ENCODE data around the gene FOSL2. TPM values are rescaled to one million over a fixed set of nuclear protein-coding genes. Genes with fewer than 3 reads are reported as not detected.

Gene FOSL2
- total RNA-seq, 1 experiment from 2014 or later = 4.0 TPM

DNA sequence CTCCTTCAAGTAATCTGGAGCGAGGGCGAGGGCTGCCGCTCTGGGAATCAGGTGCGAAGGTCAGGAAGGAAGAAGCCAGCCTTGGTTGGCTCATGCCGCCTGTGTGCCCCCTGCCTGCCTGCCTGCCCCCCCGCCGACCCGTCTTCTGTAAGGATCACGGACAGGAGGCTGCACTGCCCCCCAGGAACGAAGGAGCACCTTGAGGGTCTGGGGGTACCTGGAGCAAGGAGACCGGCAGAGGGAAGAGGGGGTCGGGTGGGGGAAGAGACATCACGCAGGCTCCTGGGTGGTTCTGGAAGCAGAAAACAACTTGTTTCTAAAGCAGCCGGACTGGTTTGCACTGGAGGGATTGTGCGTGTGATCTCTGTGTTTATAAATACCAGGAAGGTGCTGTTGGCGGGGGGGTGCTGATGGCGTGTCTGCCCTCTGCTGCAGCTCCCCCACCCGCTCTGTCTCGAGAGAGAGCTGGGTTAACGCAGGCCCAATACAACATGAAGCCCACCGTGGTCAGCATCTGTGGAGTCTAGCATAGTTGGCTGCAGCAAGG lies 1.7 kb downstream of the FOSL2 start (continued):
- TF ChIP-seq, protein P1, sequence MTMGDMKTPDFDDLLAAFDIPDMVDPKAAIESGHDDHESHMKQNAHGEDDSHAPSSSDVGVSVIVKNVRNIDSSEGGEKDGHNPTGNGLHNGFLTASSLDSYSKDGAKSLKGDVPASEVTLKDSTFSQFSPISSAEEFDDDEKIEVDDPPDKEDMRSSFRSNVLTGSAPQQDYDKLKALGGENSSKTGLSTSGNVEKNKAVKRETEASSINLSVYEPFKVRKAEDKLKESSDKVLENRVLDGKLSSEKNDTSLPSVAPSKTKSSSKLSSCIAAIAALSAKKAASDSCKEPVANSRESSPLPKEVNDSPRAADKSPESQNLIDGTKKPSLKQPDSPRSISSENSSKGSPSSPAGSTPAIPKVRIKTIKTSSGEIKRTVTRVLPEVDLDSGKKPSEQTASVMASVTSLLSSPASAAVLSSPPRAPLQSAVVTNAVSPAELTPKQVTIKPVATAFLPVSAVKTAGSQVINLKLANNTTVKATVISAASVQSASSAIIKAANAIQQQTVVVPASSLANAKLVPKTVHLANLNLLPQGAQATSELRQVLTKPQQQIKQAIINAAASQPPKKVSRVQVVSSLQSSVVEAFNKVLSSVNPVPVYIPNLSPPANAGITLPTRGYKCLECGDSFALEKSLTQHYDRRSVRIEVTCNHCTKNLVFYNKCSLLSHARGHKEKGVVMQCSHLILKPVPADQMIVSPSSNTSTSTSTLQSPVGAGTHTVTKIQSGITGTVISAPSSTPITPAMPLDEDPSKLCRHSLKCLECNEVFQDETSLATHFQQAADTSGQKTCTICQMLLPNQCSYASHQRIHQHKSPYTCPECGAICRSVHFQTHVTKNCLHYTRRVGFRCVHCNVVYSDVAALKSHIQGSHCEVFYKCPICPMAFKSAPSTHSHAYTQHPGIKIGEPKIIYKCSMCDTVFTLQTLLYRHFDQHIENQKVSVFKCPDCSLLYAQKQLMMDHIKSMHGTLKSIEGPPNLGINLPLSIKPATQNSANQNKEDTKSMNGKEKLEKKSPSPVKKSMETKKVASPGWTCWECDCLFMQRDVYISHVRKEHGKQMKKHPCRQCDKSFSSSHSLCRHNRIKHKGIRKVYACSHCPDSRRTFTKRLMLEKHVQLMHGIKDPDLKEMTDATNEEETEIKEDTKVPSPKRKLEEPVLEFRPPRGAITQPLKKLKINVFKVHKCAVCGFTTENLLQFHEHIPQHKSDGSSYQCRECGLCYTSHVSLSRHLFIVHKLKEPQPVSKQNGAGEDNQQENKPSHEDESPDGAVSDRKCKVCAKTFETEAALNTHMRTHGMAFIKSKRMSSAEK (CRISPR knock-in tag; IDR thresholded peaks at IDR 0.05; ENCODE audit: borderline replicate concordance) = no peak
- TF ChIP-seq CBFB (CRISPR knock-in tag; IDR thresholded peaks at IDR 0.05; ENCODE audit: low read depth) = no peak
- no peak for TF ChIP-seq TP53 (CRISPR knock-in tag; IDR thresholded peaks at IDR 0.05)
- TF ChIP-seq SOX15 (CRISPR knock-in tag; IDR thresholded peaks at IDR 0.05) = no peak
- no peak for TF ChIP-seq RORB (CRISPR knock-in tag; IDR thresholded peaks at IDR 0.05)

DNA sequence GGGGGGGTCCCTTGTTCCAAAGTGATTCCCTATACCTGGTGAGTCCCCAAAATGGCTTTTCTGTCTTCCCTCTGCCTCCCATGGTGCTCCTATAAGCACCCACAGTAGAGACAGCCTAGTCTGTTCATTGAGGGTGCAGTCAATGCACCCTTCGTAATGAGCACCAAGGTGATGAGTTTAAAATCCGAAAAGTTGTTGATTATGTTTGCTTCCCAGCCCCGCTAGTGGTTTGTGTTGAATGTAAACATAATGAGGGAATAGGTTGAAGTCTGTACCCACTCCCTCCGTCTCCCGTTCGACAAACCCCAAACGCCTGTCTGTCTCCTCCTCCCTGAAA lies 2.3 kb downstream of the FOSL2 start:
- no peak for ATAC-seq
- H3K4me1 Mint-ChIP-seq = peaks cover 6% of the 10 kb centered on the region
- no peak overlapping the region for H3K4me3 Mint-ChIP-seq
- peaks cover 22% of the 10 kb centered on the region for H3K27me3 Mint-ChIP-seq (ENCODE audit: low read depth)
- ChIA-PET POLR2A (no interaction called here), CTCF (no interaction called here)
- H3K36me3 Mint-ChIP-seq = no peaks in the 10 kb centered on the region
- H3K27ac Mint-ChIP-seq = no peak overlapping the region
- DNase-seq (ENCODE audit: low spot score) = no peak
- TF ChIP-seq JUN (CRISPR knock-in tag; IDR thresholded peaks at IDR 0.05) (no peak), ZNF423 (CRISPR knock-in tag; IDR thresholded peaks at IDR 0.05) (no peak), TEAD1 (CRISPR knock-in tag; IDR thresholded peaks at IDR 0.05) (no peak), SMAD4 (CRISPR knock-in tag; IDR thresholded peaks at IDR 0.05) (no peak), CREB1 (CRISPR knock-in tag; IDR thresholded peaks at IDR 0.05) (no peak), NR2C2 (CRISPR knock-in tag; IDR thresholded peaks at IDR 0.05) (no peak), ZNF671 (CRISPR knock-in tag; IDR thresholded peaks at IDR 0.05) (no peak), KAT7 (CRISPR knock-in tag; IDR thresholded peaks at IDR 0.05; ENCODE audit: borderline replicate concordance) (no peak), ZBTB21 (CRISPR knock-in tag; IDR thresholded peaks at IDR 0.05; ENCODE audit: borderline replicate concordance) (no peak), TCF7 (CRISPR knock-in tag; IDR thresholded peaks at IDR 0.05; ENCODE audit: low read depth) (no peak), ZNF317 (CRISPR knock-in tag; IDR thresholded peaks at IDR 0.05; ENCODE audit: borderline replicate concordance, low read depth) (no peak), SMAD3 (CRISPR knock-in tag; IDR thresholded peaks at IDR 0.05; ENCODE audit: borderline replicate concordance) (no peak)
- TF ChIP-seq, protein P2, sequence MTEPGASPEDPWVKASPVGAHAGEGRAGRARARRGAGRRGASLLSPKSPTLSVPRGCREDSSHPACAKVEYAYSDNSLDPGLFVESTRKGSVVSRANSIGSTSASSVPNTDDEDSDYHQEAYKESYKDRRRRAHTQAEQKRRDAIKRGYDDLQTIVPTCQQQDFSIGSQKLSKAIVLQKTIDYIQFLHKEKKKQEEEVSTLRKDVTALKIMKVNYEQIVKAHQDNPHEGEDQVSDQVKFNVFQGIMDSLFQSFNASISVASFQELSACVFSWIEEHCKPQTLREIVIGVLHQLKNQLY (CRISPR knock-in tag; IDR thresholded peaks at IDR 0.05) = no peak
- TF ChIP-seq, protein P3, sequence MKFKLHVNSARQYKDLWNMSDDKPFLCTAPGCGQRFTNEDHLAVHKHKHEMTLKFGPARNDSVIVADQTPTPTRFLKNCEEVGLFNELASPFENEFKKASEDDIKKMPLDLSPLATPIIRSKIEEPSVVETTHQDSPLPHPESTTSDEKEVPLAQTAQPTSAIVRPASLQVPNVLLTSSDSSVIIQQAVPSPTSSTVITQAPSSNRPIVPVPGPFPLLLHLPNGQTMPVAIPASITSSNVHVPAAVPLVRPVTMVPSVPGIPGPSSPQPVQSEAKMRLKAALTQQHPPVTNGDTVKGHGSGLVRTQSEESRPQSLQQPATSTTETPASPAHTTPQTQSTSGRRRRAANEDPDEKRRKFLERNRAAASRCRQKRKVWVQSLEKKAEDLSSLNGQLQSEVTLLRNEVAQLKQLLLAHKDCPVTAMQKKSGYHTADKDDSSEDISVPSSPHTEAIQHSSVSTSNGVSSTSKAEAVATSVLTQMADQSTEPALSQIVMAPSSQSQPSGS (CRISPR knock-in tag; IDR thresholded peaks at IDR 0.05; ENCODE audit: borderline replicate concordance, low read depth) = no peak
- TF ChIP-seq, protein P4, sequence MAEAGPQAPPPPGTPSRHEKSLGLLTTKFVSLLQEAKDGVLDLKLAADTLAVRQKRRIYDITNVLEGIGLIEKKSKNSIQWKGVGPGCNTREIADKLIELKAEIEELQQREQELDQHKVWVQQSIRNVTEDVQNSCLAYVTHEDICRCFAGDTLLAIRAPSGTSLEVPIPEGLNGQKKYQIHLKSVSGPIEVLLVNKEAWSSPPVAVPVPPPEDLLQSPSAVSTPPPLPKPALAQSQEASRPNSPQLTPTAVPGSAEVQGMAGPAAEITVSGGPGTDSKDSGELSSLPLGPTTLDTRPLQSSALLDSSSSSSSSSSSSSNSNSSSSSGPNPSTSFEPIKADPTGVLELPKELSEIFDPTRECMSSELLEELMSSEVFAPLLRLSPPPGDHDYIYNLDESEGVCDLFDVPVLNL (CRISPR knock-in tag; IDR thresholded peaks at IDR 0.05; ENCODE audit: borderline replicate concordance, low read depth) = no peak
- TF ChIP-seq, protein P5, sequence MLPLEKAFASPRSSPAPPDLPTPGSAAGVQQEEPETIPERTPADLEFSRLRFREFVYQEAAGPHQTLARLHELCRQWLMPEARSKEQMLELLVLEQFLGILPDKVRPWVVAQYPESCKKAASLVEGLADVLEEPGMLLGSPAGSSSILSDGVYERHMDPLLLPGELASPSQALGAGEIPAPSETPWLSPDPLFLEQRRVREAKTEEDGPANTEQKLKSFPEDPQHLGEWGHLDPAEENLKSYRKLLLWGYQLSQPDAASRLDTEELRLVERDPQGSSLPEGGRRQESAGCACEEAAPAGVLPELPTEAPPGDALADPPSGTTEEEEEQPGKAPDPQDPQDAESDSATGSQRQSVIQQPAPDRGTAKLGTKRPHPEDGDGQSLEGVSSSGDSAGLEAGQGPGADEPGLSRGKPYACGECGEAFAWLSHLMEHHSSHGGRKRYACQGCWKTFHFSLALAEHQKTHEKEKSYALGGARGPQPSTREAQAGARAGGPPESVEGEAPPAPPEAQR (CRISPR knock-in tag; IDR thresholded peaks at IDR 0.05) = no peak
- TF ChIP-seq, protein P6, sequence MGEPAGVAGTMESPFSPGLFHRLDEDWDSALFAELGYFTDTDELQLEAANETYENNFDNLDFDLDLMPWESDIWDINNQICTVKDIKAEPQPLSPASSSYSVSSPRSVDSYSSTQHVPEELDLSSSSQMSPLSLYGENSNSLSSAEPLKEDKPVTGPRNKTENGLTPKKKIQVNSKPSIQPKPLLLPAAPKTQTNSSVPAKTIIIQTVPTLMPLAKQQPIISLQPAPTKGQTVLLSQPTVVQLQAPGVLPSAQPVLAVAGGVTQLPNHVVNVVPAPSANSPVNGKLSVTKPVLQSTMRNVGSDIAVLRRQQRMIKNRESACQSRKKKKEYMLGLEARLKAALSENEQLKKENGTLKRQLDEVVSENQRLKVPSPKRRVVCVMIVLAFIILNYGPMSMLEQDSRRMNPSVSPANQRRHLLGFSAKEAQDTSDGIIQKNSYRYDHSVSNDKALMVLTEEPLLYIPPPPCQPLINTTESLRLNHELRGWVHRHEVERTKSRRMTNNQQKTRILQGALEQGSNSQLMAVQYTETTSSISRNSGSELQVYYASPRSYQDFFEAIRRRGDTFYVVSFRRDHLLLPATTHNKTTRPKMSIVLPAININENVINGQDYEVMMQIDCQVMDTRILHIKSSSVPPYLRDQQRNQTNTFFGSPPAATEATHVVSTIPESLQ (CRISPR knock-in tag; IDR thresholded peaks at IDR 0.05) = no peak
- TF ChIP-seq, protein P7, sequence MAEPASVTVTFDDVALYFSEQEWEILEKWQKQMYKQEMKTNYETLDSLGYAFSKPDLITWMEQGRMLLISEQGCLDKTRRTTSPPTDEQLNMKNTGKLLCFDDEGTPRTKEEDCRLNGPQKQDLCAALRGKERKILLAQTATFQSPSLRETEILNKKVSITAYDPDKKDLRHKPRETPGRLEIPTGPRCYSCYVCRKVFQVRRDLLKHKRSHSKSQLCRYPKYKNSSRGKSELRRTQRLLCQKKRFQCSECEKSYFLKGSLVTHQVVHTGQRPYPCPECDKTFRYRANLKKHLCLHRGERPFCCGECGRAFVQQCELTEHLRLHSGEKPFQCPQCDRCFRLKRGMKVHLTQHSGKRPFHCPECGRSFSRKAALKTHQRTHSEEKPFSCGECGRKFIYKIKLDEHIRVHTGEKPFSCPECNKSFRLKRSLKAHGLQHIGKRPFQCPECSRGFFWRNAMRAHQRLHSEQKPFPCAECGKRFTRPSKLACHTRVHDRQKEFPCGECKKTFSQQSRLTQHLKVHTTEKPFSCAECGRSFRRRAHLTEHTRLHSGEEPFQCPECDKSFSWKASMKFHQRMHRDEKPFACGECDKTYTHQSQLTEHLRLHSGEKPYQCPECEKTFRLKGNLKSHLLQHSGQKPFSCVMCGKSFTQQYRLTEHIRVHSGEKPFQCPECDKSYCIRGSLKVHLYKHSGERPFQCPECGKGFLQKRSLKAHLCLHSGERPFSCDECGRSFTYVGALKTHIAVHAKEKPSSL (CRISPR knock-in tag; conservative IDR thresholded peaks at IDR 0.05) = no peak
- H3K9me3 Mint-ChIP-seq = no peaks in the 10 kb centered on the region
